ENCODE measurements around the gene ENTR1.
A peak's percentile ranks its signal among the peaks of the same experiment; 100 is the strongest.

ENTR1 gene

DNA sequence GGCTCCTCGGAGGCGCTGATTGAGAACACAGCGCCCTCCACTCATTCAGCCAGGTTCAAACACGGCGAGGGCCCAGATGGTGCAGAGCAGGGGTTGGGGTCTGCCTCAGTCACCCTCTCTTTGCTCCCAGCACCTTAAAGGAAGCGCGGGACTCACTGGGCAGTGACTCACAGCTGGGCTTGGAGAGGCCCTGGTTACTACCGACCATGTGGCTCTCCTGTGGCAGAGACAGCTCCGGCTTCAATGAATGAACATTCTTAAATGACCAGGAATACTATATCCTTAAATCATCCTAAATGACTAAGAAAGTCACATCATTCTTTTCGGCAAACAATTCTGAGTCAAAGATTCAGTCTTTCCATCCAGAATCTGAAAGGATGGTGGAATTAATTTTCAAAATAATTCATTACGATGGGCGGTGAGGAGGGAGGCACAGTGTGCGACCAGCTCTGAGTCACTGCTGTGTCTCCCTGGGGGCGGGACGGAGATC lies 30.8 kb upstream of the ENTR1 start (continued):
- TF ChIP-seq, protein P1, sequence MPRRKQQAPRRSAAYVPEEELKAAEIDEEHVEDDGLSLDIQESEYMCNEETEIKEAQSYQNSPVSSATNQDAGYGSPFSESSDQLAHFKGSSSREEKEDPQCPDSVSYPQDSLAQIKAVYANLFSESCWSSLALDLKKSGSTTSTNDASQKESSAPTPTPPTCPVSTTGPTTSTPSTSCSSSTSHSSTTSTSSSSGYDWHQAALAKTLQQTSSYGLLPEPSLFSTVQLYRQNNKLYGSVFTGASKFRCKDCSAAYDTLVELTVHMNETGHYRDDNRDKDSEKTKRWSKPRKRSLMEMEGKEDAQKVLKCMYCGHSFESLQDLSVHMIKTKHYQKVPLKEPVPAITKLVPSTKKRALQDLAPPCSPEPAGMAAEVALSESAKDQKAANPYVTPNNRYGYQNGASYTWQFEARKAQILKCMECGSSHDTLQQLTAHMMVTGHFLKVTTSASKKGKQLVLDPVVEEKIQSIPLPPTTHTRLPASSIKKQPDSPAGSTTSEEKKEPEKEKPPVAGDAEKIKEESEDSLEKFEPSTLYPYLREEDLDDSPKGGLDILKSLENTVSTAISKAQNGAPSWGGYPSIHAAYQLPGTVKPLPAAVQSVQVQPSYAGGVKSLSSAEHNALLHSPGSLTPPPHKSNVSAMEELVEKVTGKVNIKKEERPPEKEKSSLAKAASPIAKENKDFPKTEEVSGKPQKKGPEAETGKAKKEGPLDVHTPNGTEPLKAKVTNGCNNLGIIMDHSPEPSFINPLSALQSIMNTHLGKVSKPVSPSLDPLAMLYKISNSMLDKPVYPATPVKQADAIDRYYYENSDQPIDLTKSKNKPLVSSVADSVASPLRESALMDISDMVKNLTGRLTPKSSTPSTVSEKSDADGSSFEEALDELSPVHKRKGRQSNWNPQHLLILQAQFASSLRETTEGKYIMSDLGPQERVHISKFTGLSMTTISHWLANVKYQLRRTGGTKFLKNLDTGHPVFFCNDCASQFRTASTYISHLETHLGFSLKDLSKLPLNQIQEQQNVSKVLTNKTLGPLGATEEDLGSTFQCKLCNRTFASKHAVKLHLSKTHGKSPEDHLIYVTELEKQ (tag by site-specific recombination; IDR thresholded peaks at IDR 0.05; ENCODE audit: borderline replicate concordance), result no peak

DNA sequence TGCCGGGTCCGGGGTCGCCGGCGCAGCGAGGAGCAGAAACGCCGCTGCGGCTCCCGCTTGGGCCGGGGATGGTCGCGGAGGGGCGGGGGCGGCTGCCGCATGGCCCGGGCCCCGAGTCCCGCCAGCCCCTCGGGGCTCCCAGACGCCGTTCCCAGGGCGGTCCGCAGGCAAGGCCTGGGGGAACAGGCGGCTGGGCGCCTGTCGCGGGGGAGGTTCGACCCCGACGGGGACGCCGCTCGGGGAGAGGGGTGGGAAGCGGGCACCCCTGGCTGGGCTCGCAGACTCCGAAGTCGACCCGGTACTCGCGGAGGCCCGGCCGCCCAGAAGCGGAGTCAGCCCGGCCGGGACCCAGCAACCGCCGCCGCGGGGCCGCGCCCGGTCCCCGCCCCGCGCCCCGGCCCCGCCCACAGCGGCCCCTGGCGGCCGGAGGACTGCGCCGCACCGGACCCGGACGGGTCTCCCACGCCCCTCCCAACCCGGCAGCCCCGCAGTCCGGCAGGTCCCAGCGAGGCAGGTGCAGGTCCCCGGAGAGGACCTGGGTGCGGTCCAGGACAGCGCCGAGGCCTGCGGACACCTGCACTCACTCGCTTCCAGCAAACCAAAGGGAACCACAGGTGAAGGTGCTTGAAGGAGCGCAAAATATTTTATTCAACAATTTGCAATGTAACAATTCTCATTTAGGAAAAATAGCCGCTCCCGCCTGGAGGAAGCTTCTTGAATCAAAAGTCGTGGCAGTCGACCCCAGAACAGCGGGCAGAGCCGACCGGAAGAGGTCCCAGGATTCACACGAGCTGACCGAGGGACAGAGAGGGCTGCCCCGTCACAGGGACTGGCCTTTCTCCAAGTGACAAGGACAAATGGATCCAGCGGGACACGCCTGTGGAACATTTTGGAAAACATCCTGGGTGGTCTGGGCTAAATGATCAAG lies 29.3 kb upstream of the ENTR1 start, which contains the start of gene INPP5E:
Gene INPP5E (minus strand): TSS at position 365 of the 928 bp plus-strand sequence. CDS start 426 bp downstream, outside the sequence.
- Histone ChIP-seq H3K9me3 (ENCODE audit: control insufficient read depth, insufficient read depth, low read depth, low read length) (no peaks in the 10 kb centered on the region), H3K27ac (ENCODE audit: extremely low read depth, low read depth, low read length) (peak within 1 kb of the TSS; percentile 89; the same call in 1 of the 2 replicates), H3K4me3 (ENCODE audit: low read depth, low read length) (peak within 1 kb of the TSS; percentile 81), H3K36me3 (ENCODE audit: control insufficient read depth in 2 of 2, insufficient read depth in 1 of 2, low read length in 2 of 2) (peaks cover 4 to 73% of the 10 kb centered on the region in 2 experiments; a peak in 2 of 3 replicates), H3K4me1 (ENCODE audit: control insufficient read depth, insufficient read depth, low read length) (0 out of 2 replicates have a peak, but pooled peaks cover 2% of the 10 kb centered on the region)
- CTCF ChIA-PET, result interaction anchor here (0.6 to 3.9 kb wide), 15 partner anchors 10 to 471 kb away, joined by 3 to 17 read pairs (median 4); no protein-coding TSS in a partner anchor
- POLR2A ChIA-PET, result interaction anchor here (1.2 to 1.7 kb wide), 2 partner anchors 28 to 77 kb away, joined by 3 to 5 read pairs; no protein-coding TSS in a partner anchor
- TF ChIP-seq, protein P2, sequence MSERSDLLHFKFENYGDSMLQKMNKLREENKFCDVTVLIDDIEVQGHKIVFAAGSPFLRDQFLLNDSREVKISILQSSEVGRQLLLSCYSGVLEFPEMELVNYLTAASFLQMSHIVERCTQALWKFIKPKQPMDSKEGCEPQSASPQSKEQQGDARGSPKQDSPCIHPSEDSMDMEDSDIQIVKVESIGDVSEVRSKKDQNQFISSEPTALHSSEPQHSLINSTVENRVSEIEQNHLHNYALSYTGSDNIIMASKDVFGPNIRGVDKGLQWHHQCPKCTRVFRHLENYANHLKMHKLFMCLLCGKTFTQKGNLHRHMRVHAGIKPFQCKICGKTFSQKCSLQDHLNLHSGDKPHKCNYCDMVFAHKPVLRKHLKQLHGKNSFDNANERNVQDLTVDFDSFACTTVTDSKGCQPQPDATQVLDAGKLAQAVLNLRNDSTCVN (tag by site-specific recombination; optimal IDR thresholded peaks at IDR 0.05), result peak; percentile 43
- TF ChIP-seq ZBTB21 (tag by site-specific recombination; IDR thresholded peaks at IDR 0.05) (no peak), ZNF146 (tag by site-specific recombination; IDR thresholded peaks at IDR 0.05) (no peak), KLF16 (tag by site-specific recombination; IDR thresholded peaks at IDR 0.05) (no peak), ZBTB8A (tag by site-specific recombination; IDR thresholded peaks at IDR 0.05) (peak; percentile 62), ZNF777 (tag by site-specific recombination; IDR thresholded peaks at IDR 0.05; ENCODE audit: borderline replicate concordance) (peak; percentile 54; the same call in 1 of the 2 replicates), ZBTB17 (tag by site-specific recombination; IDR thresholded peaks at IDR 0.05) (peak; percentile 99), ZNF423 (tag by site-specific recombination; IDR thresholded peaks at IDR 0.05) (no peak), ZNF501 (tag by site-specific recombination; IDR thresholded peaks at IDR 0.05) (no peak), ZNF558 (tag by site-specific recombination; IDR thresholded peaks at IDR 0.05) (no peak), SETDB1 (IDR thresholded peaks at IDR 0.05; ENCODE audit: insufficient read length, low read length) (no peak), ZNF274 (IDR thresholded peaks at IDR 0.05; ENCODE audit: low read length) (no peak), ZNF274 (tag by site-specific recombination; IDR thresholded peaks at IDR 0.05; ENCODE audit: borderline replicate concordance) (no peak), ZNF76 (tag by site-specific recombination; IDR thresholded peaks at IDR 0.05; ENCODE audit: borderline replicate concordance, low read depth) (peak; percentile 76), ZBTB1 (tag by site-specific recombination; IDR thresholded peaks at IDR 0.05) (no peak), ZNF561 (tag by site-specific recombination; IDR thresholded peaks at IDR 0.05; ENCODE audit: borderline replicate concordance) (peak; percentile 69; the same call in 1 of the 2 replicates), OSR2 (tag by site-specific recombination; IDR thresholded peaks at IDR 0.05) (no peak), ZSCAN30 (tag by site-specific recombination; IDR thresholded peaks at IDR 0.05) (peak; percentile 39; the same call in 1 of the 2 replicates)
- TF ChIP-seq, protein P3, sequence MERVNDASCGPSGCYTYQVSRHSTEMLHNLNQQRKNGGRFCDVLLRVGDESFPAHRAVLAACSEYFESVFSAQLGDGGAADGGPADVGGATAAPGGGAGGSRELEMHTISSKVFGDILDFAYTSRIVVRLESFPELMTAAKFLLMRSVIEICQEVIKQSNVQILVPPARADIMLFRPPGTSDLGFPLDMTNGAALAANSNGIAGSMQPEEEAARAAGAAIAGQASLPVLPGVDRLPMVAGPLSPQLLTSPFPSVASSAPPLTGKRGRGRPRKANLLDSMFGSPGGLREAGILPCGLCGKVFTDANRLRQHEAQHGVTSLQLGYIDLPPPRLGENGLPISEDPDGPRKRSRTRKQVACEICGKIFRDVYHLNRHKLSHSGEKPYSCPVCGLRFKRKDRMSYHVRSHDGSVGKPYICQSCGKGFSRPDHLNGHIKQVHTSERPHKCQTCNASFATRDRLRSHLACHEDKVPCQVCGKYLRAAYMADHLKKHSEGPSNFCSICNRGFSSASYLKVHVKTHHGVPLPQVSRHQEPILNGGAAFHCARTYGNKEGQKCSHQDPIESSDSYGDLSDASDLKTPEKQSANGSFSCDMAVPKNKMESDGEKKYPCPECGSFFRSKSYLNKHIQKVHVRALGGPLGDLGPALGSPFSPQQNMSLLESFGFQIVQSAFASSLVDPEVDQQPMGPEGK (tag by site-specific recombination; IDR thresholded peaks at IDR 0.05), result 0 out of 2 replicates have a peak, but pooled peaks have one; percentile 17
- TF ChIP-seq, protein P4, sequence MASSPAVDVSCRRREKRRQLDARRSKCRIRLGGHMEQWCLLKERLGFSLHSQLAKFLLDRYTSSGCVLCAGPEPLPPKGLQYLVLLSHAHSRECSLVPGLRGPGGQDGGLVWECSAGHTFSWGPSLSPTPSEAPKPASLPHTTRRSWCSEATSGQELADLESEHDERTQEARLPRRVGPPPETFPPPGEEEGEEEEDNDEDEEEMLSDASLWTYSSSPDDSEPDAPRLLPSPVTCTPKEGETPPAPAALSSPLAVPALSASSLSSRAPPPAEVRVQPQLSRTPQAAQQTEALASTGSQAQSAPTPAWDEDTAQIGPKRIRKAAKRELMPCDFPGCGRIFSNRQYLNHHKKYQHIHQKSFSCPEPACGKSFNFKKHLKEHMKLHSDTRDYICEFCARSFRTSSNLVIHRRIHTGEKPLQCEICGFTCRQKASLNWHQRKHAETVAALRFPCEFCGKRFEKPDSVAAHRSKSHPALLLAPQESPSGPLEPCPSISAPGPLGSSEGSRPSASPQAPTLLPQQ (tag by site-specific recombination; IDR thresholded peaks at IDR 0.05), result 0 out of 2 replicates have a peak, but pooled peaks have one; percentile 21
- TF ChIP-seq, protein P5, sequence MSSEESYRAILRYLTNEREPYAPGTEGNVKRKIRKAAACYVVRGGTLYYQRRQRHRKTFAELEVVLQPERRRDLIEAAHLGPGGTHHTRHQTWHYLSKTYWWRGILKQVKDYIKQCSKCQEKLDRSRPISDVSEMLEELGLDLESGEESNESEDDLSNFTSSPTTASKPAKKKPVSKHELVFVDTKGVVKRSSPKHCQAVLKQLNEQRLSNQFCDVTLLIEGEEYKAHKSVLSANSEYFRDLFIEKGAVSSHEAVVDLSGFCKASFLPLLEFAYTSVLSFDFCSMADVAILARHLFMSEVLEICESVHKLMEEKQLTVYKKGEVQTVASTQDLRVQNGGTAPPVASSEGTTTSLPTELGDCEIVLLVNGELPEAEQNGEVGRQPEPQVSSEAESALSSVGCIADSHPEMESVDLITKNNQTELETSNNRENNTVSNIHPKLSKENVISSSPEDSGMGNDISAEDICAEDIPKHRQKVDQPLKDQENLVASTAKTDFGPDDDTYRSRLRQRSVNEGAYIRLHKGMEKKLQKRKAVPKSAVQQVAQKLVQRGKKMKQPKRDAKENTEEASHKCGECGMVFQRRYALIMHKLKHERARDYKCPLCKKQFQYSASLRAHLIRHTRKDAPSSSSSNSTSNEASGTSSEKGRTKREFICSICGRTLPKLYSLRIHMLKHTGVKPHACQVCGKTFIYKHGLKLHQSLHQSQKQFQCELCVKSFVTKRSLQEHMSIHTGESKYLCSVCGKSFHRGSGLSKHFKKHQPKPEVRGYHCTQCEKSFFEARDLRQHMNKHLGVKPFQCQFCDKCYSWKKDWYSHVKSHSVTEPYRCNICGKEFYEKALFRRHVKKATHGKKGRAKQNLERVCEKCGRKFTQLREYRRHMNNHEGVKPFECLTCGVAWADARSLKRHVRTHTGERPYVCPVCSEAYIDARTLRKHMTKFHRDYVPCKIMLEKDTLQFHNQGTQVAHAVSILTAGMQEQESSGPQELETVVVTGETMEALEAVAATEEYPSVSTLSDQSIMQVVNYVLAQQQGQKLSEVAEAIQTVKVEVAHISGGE (tag by site-specific recombination; conservative IDR thresholded peaks at IDR 0.05; ENCODE audit: low read depth), result 0 out of 2 replicates have a peak, but pooled peaks have one; percentile 17

Data from HEK293 (cell line).